ENCODE measurements around the gene SERGEF.

Gene SERGEF

DNA sequence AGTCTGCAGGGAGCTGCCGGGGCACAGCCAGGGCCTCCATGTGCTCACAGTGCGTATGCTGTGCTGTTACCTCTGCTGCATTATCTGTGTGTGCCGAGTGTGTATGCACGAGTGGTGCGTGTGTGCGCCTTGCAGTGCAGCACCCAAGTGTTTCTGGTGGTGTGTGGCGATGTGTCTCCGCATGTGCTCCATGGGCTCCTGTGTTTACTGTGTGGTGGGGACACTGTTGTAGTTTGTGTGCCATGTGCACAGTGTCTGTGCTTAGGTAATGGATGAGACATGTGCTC is 246.8 kb downstream of the SERGEF start:
- DNase-seq, result no peak

DNA sequence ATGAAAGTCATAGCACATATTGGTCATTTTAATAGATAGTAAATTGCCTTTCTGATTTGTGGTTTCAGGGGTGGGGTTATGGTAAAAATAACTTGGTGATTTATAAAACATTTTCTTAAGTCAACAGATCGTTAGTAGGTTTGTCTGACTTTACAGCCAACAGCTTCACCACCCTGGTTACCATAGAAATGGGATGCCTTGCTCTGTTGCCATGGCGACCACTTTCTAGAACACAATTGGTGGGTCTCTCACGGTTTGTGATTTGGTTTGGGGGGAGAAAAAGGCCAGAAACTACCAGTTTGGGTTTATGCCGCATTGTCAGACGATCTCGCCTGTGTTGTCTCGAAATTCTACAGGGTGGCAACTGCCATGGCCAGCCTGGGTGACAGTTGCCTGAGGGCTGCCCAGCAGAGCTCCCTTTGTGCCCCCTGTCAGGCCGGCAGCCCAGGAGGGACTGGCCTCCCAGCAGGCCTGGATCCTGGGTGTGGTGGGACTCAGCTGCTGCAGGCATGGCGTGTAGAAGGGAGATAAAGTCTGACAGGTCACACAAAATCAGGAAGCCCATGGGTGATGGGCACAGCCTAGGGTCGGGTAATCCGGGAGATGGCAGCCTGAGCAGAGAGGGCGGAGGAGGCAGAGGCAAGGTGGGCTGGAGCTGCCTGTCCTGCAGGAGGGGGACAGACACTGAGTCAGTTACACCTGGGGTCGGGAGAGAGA is 247.3 kb downstream of the SERGEF start:
- DNase-seq, result no peak

GRCh38 chr11:17764446-17765218 is 248.2 kb downstream of the SERGEF start:
- no peak for DNase-seq

- DNase-seq, result no peak
Measured at GRCh38 chr11:17763703-17764102, 249.1 kb downstream of the SERGEF start.

GRCh38 chr11:17763244-17763643 is 249.6 kb downstream of the SERGEF start:
- DNase-seq, result no peak

DNA sequence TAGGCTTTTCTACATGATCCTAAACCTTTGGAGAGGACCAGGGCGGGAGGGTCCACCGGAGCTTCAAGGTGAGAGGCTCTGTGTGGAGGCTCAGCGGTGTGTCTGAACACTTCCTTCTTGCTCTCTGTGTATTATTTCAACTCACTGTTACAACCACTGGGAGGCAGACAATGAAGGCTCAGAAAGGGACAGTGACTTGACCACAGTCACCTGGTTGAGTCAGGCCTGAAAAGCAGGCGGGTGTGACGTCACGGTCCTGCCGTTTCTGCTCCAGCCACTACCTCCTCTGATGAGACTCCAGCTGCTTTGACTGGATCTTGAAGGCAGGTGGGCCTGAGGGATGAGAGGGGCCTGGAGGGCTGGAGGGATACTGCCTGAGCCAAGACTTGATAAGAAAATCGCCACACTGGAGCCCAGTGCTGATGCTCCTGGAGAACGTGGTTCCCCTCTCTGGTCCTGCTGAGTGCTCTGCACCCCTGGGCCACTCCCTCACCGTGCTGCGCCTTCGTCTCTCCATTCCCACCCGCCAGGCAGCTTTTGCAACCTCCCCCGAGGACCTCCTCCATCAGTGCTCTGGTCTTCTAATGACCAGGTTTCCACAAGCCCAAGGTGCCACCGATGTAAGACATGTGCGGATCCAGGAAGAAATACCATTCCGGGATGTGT is 250.4 kb downstream of the SERGEF start:
- no peak for DNase-seq

GRCh38 chr11:17760102-17761029 is 252.5 kb downstream of the SERGEF start:
- DNase-seq, result no peak

GRCh38 chr11:17755891-17756290 is 257.0 kb downstream of the SERGEF start:
- no peak for DNase-seq

GRCh38 chr11:17753641-17754040 is 259.2 kb downstream of the SERGEF start:
- no peak for DNase-seq

DNA sequence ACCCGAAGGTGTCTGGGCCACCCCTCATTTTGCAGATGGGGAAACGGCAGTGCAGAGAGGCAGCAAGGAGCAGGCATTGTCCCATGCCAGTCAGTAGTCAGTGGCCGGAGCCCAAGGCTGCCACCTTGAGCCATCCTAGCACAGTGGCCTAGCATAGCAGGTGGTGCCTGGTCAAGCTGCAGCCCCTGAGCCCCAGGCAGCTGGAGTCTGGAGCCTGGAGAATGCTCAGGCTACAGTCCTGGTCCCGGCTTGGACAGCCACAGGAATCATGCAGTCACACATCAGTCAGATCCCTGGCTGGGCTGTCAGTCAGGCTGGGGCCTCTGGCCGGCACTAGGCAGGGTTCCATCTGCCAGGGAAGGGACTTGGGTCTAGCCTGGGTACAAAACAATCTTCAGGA is 259.7 kb downstream of the SERGEF start:
- DNase-seq, result no peak

DNA sequence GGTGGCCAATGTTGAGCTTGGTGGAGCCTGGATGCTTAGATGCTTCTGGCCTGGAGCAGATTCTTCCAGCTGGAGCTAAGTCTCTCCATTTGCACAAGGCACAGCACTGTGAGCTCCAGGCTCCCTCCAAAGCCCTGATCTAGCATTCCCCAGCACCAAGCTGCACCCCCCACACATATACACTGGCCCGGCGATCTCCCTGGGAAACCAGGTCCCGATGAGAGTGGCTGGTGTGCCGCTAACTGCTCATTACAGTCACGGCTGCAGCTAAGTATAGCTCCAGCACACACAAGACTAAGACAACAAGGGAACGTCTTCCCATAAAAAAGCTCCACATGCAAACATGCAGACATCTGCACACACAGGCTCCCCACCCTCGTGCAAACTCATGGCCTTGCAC is 260.7 kb downstream of the SERGEF start:
- DNase-seq, result no peak

- DNase-seq, result no peak
Measured at GRCh38 chr11:17751558-17751957, 261.3 kb downstream of the SERGEF start.

DNA sequence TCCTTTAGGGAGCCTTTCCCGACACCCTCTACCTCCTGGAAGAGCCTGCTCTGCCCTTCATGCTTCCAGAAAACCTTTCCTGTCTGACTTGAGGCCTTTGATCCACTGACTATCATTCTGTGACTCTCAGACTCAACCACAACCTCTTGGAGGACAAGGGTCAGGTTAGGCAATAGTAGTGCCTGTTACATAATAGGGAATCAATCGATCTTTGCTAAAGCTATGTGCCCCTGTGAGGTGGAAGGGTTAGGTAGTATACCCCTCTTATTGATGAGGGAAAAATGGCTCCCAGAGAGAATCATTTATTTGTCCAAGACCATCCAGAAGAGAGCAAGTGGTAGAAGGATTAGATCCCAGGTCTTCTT is 262.1 kb downstream of the SERGEF start:
- DNase-seq, result no peak

- no peak for DNase-seq
Measured at GRCh38 chr11:17750013-17750800, 262.6 kb downstream of the SERGEF start.

GRCh38 chr11:17748761-17749721 is 263.8 kb downstream of the SERGEF start:
- DNase-seq, result no peak

DNA sequence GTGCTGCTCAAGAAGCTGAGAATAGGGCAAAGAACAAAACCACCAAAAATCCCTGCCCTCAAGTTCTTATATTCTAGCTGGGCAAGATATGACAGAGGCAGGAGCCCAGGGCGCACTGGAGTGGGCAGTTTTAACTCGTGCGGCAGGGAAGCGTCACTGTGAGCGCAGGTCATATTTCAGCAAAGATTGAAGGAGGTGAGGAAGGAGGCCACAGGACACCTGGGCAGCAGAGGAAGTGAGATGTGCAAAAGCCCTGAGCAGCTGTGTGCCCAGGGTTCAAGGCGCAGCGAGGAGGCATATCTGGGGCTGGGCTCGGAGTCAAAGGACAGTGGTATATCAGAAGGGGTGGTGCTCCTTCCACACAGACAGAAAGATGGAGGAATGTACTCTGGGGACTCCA is 264.8 kb downstream of the SERGEF start:
- DNase-seq, result no peak

DNA sequence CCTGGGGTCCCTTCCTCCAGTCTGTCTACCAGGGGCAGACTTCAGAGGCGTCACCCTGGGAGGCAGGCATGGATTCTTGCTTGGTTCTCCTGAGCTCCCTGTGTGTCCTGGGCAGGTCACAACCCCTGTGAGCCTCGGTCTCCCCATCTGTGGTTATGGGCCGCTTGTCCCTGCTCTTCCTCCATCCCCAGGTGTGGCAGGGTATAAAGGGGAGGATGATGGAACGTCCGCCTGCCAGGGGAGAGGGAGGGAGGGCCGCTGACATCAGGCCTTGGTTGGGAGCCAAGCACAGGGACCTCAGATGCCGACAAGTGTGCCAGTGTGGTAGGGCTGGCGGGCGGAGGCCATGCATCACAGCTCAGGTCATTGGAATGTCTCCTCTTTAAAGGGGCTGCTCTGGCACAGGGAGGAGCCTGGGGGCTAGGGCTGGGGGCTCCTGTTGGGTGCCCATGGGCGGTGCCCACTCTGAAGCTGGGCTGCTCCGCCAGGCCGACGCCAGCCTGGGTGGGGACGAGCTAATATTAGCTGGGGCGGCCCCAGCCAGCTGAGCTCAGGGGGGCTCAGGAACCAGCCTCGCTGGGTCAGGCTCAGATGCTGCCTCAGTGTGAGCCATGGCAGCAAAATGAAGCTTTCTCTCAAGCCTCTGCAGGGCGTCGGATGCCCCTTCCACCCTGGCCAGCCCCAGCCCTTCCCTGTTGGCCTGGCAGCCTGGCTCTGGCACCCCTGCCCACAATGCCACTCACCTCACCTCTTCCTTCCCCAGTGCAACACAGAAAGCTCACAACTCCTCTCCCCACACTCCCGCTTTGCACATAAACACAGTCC is 265.5 kb downstream of the SERGEF start:
- DNase-seq, result no peak

- DNase-seq, result no peak
Measured at GRCh38 chr11:17746096-17746495, 266.8 kb downstream of the SERGEF start.

GRCh38 chr11:17745023-17745772 is 267.6 kb downstream of the SERGEF start:
- DNase-seq, result no peak

Data from CD4-positive, alpha-beta T cell treated with Interleukin-4 for 4 hours (primary cell).